HCT116 (cell line): ENCODE results near the gene TMOD3.
"Not testable (repeated sequence)": the region's sequence is repeated elsewhere in the genome, so short reads cannot be mapped to it uniquely, and the experiment has no call there.

Experiments used
- CEBPB ChIP-seq: IDR thresholded peaks from 2 replicates; pipeline ENCODE4 v1.6.1; 2012; ENCODE audit warnings: low read depth
- EZH2 ChIP-seq: fragments of 200-600 bp; sonication (generic); IDR thresholded peaks from 2 replicates; pipeline ENCODE4 v1.6.1; 2017; ENCODE audit warnings: antibody characterized with exemption, mixed run types
- FOSL1 ChIP-seq: IDR thresholded peaks from 2 replicates; pipeline ENCODE4 v1.6.1; 2012; ENCODE audit warnings: low read depth
- JUND ChIP-seq: IDR thresholded peaks from 2 replicates; pipeline ENCODE4 v1.6.1; 2012
- POLR2A ChIP-seq: IDR thresholded peaks from 2 replicates; pipeline ENCODE4 v1.7.0; 2011; ENCODE audit warnings: borderline replicate concordance; ENCODE audit not compliant: insufficient read depth, insufficient read length; ENCODE audit errors: extremely low read depth
- POLR2AphosphoS5 ChIP-seq: IDR thresholded peaks from 2 replicates; pipeline ENCODE4 v1.6.1; 2011; ENCODE audit warnings: mild to moderate bottlenecking, low read depth, low read length, moderate library complexity
- SIN3A ChIP-seq: IDR thresholded peaks from 2 replicates; pipeline ENCODE4 v1.6.1; 2012; ENCODE audit warnings: low read depth
- SRF ChIP-seq: IDR thresholded peaks from 2 replicates; pipeline ENCODE4 v1.6.1; 2012; ENCODE audit warnings: low read depth
- ZNF274 ChIP-seq: fragments of 200-500 bp; sonication (Bioruptor generic); IDR thresholded peaks from 2 replicates; pipeline ENCODE4 v1.6.1; 2014; ENCODE audit warnings: mild to moderate bottlenecking, low read depth, low read length, inconsistent platforms
- TF ChIP-seq, protein P1 (sequence below), 3 experiments: fragments of 200-600 bp in 1 of 3; sonication (generic) in 1 of 3; IDR thresholded peaks in 2 of 3; conservative IDR thresholded peaks in 1 of 3; 2 replicates each; pipeline ENCODE4 v1.5.1; 2012 to 2017; ENCODE audit warnings: low read depth in 2 of 3, low read length in 2 of 3, antibody characterized with exemption in 1 of 3, borderline replicate concordance in 1 of 3, control low read depth in 1 of 3, mild to moderate bottlenecking in 1 of 3, mixed read lengths in 1 of 3, mixed run types in 1 of 3, moderate library complexity in 1 of 3; ENCODE audit not compliant: insufficient read depth in 1 of 3
- TF ChIP-seq, protein P2 (sequence below): IDR thresholded peaks from 2 replicates; pipeline ENCODE4 v1.6.1; 2011; ENCODE audit warnings: mild to moderate bottlenecking, low read length, moderate library complexity; ENCODE audit not compliant: insufficient replicate concordance; ENCODE audit errors: extremely low read depth
- TF ChIP-seq, protein P3 (sequence below): IDR thresholded peaks from 2 replicates; pipeline ENCODE4 v1.6.1; 2012; ENCODE audit warnings: low read depth

DNA sequence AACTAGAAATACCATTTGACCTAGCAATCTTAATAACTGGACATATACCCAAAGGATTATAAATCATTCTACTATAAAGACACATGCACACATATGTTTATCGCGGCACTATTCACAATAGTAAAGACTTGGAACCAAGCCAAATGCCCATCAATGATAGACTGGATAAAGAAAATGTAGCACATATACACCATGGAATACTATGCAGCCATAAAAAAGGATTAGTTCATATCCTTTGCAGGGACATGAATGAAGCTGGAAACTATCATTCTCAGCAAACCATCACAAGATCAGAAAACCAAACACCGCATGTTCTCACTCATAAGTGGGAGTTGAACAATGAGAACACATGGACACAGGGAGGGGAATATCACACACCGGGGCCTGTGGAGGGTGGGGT lies 37.0 kb upstream of the TMOD3 start:
- TF ChIP-seq, protein P1, sequence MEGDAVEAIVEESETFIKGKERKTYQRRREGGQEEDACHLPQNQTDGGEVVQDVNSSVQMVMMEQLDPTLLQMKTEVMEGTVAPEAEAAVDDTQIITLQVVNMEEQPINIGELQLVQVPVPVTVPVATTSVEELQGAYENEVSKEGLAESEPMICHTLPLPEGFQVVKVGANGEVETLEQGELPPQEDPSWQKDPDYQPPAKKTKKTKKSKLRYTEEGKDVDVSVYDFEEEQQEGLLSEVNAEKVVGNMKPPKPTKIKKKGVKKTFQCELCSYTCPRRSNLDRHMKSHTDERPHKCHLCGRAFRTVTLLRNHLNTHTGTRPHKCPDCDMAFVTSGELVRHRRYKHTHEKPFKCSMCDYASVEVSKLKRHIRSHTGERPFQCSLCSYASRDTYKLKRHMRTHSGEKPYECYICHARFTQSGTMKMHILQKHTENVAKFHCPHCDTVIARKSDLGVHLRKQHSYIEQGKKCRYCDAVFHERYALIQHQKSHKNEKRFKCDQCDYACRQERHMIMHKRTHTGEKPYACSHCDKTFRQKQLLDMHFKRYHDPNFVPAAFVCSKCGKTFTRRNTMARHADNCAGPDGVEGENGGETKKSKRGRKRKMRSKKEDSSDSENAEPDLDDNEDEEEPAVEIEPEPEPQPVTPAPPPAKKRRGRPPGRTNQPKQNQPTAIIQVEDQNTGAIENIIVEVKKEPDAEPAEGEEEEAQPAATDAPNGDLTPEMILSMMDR (IDR thresholded peaks at IDR 0.05 in 2 of 3, conservative IDR thresholded peaks at IDR 0.05 in 1 of 3; ENCODE audit: borderline replicate concordance in 1 of 3, insufficient read depth in 1 of 3, low read depth in 2 of 3, low read length in 2 of 3) = not testable (repeated sequence)
- TF ChIP-seq ZNF274, SRF, JUND, CEBPB, EZH2, SIN3A, POLR2A, POLR2AphosphoS5, FOSL1: not testable (repeated sequence)
- TF ChIP-seq, protein P2, sequence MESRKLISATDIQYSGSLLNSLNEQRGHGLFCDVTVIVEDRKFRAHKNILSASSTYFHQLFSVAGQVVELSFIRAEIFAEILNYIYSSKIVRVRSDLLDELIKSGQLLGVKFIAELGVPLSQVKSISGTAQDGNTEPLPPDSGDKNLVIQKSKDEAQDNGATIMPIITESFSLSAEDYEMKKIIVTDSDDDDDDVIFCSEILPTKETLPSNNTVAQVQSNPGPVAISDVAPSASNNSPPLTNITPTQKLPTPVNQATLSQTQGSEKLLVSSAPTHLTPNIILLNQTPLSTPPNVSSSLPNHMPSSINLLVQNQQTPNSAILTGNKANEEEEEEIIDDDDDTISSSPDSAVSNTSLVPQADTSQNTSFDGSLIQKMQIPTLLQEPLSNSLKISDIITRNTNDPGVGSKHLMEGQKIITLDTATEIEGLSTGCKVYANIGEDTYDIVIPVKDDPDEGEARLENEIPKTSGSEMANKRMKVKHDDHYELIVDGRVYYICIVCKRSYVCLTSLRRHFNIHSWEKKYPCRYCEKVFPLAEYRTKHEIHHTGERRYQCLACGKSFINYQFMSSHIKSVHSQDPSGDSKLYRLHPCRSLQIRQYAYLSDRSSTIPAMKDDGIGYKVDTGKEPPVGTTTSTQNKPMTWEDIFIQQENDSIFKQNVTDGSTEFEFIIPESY = not testable (repeated sequence)
- TF ChIP-seq, protein P3, sequence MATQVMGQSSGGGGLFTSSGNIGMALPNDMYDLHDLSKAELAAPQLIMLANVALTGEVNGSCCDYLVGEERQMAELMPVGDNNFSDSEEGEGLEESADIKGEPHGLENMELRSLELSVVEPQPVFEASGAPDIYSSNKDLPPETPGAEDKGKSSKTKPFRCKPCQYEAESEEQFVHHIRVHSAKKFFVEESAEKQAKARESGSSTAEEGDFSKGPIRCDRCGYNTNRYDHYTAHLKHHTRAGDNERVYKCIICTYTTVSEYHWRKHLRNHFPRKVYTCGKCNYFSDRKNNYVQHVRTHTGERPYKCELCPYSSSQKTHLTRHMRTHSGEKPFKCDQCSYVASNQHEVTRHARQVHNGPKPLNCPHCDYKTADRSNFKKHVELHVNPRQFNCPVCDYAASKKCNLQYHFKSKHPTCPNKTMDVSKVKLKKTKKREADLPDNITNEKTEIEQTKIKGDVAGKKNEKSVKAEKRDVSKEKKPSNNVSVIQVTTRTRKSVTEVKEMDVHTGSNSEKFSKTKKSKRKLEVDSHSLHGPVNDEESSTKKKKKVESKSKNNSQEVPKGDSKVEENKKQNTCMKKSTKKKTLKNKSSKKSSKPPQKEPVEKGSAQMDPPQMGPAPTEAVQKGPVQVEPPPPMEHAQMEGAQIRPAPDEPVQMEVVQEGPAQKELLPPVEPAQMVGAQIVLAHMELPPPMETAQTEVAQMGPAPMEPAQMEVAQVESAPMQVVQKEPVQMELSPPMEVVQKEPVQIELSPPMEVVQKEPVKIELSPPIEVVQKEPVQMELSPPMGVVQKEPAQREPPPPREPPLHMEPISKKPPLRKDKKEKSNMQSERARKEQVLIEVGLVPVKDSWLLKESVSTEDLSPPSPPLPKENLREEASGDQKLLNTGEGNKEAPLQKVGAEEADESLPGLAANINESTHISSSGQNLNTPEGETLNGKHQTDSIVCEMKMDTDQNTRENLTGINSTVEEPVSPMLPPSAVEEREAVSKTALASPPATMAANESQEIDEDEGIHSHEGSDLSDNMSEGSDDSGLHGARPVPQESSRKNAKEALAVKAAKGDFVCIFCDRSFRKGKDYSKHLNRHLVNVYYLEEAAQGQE = not testable (repeated sequence)
